K562 (cell line): ENCODE data around the gene EIF3I. TPM values are rescaled to one million over a fixed set of nuclear protein-coding genes. Genes with fewer than 3 reads are reported as not detected.

Experiments used
- AFF1 ChIP-seq, 2 experiments: fragments of 450-650 bp; IDR thresholded peaks; 2 replicates each; pipeline ENCODE4 v1.6.1; 2018; ENCODE audit warnings: mild to moderate bottlenecking in 2 of 2, low read depth in 1 of 2; ENCODE audit not compliant: partially characterized antibody in 2 of 2
- CHD1 ChIP-seq: fragments of 200-600 bp; sonication (generic); IDR thresholded peaks from one replicate; pipeline ENCODE4 v1.6.1; 2012; ENCODE audit warnings: mild to moderate bottlenecking, moderate library complexity, low read length, inconsistent platforms
- GABPB1 ChIP-seq: sonication (generic); formaldehyde crosslinking; IDR thresholded peaks from 2 replicates; pipeline ENCODE4 v1.8.0; 2022; ENCODE audit warnings: mild to moderate bottlenecking, missing genetic modification reagents
- HDGF ChIP-seq: fragments of 450-650 bp; IDR thresholded peaks from 2 replicates; pipeline ENCODE4 v1.6.1; 2016
- ILF3 ChIP-seq: fragments of 450-650 bp; IDR thresholded peaks from 2 replicates; pipeline ENCODE4 v1.6.1; 2018; ENCODE audit warnings: antibody characterized with exemption, mild to moderate bottlenecking, moderate library complexity, borderline replicate concordance
- IRF1 ChIP-seq: sonication (generic); formaldehyde crosslinking; IDR thresholded peaks from 2 replicates; pipeline ENCODE4 v1.8.0; 2022; ENCODE audit warnings: missing genetic modification reagents, mild to moderate bottlenecking, borderline replicate concordance
- KDM1A ChIP-seq, 2 experiments: fragments of 450-650 bp; IDR thresholded peaks; 2 replicates each; pipeline ENCODE4 v1.6.1; 2016; ENCODE audit warnings: mild to moderate bottlenecking in 2 of 2
- PURB ChIP-seq: sonication (generic); formaldehyde crosslinking; IDR thresholded peaks from 2 replicates; pipeline ENCODE4 v1.9.0; 2021; ENCODE audit warnings: low read depth, mild to moderate bottlenecking, missing genetic modification reagents
- RREB1 ChIP-seq: fragments of 250-450 bp; sonication (Bioruptor Pico); IDR thresholded peaks from 2 replicates; pipeline ENCODE4 v1.4.0; 2020
- SMAD3 ChIP-seq: fragments of 450-650 bp; formaldehyde crosslinking; conservative IDR thresholded peaks from 2 replicates; pipeline ENCODE4 v1.4.0; 2020; ENCODE audit warnings: mild to moderate bottlenecking
- TEAD1 ChIP-seq, 2 experiments: fragments of 450-650 bp in 1 of 2; sonication (generic) in 1 of 2; formaldehyde crosslinking; IDR thresholded peaks; 2 replicates each; pipeline versions ENCODE4 v1.4.0 to v1.8.0; 2020 to 2022; ENCODE audit warnings: mild to moderate bottlenecking in 2 of 2, missing genetic modification reagents in 1 of 2
- TEAD4 ChIP-seq, 2 experiments: sonication (generic) in 1 of 2; formaldehyde crosslinking in 1 of 2; IDR thresholded peaks; 2 replicates each; pipeline versions ENCODE4 v1.6.1 to v1.8.0; 2012 to 2022; ENCODE audit warnings: borderline replicate concordance in 1 of 2, inconsistent platforms in 1 of 2, low read length in 1 of 2, mild to moderate bottlenecking in 1 of 2, missing genetic modification reagents in 1 of 2
- ZNF324 ChIP-seq: fragments of 250-450 bp; sonication (Bioruptor Pico); IDR thresholded peaks from 2 replicates; pipeline ENCODE4 v1.4.0; 2020; ENCODE audit warnings: mild to moderate bottlenecking
- ZNF696 ChIP-seq: fragments of 250-450 bp; sonication (Bioruptor Pico); conservative IDR thresholded peaks from 2 replicates; pipeline ENCODE4 v1.4.0; 2020; ENCODE audit warnings: mild to moderate bottlenecking, moderate library complexity
- polyA plus RNA-seq, 8 experiments: library from polyadenylated mRNA; depleted of rRNA in 4 of 8; stranded (reverse) in 5 of 8; unstranded in 3 of 8; fragments of >200 nt; fragmentation: Nextera tagmentation in 2 of 8; fragmentation: Illumina TruSeq in 1 of 8; extraction: Ambion mirVana in 2 of 8; extraction: Trizol in 1 of 8; gene quantifications; 2 replicates each; pipeline versions ENCODE4 v1.2.1 to v1.2.3, GENCODE V29; 2011 to 2014; ENCODE audit warnings: inconsistent platforms in 1 of 8, missing spikeins in 1 of 8
- total RNA-seq, 7 experiments: library from RNA; depleted of rRNA in 6 of 7; stranded (reverse); fragments of >200 nt in 6 of 7; fragmentation: Illumina TruSeq in 2 of 7; extraction: Trizol in 2 of 7; gene quantifications; 2 replicates each; pipeline versions ENCODE4 v1.2.1 to v1.2.3, GENCODE V29; 2011 to 2021; ENCODE audit warnings: low replicate concordance in 1 of 7
- TF ChIP-seq, protein P1 (sequence below): fragments of 450-650 bp; IDR thresholded peaks from 2 replicates; pipeline ENCODE4 v1.6.1; 2016; ENCODE audit warnings: missing biosample characterization, missing genetic modification characterization

The EIF3I gene
- total and polyA plus RNA-seq, 9 of the 15 experiments (the other 6 are each of a cell fraction or from before 2014, with no cell fraction given), result 414 to 1,526 (median 635) TPM

DNA sequence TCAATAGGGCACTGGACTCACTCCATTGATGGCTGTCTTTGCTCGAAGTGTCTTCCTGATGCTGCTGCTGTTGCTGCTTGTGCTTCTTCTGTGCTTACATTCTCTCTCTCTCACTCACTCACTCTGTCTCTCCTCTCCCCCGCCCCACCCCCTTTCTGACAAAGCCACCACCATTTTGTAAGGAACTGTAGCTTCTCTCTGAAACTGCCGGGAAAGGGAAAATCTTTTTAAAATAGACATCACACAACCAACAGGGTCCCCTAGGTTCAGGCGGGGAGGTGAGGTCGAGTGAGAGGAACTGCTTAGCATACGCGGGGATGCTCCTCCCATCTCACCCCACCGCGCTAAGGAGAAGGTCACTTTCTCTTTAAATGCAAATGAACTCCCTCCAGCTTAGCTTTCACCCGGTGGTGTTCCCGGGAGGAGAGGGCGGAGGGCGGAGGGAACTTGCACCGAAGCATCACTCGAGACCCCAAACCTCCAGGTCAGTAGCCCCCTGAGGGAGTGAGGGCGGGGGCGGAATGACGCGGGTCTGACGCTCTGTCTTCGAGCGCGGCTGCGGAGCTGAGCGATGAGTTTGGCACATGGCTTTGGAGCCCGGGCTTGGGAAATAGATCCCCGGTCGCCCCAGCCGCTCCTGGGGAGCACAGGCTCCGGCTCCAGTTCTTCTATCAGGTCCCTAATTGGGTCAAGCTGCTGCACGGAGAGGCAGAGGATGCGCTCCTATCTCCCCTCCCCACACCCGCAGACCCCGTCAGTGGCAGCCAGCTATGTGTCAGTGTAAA, 21.8 kb upstream of the EIF3I start, which contains the start of gene CCDC28B (continued):
- peak; percentile 34 to 37 for TF ChIP-seq AFF1 (IDR thresholded peaks at IDR 0.05; ENCODE audit: low read depth in 1 of 2, partially characterized antibody in 2 of 2)
- no peak for TF ChIP-seq PURB (CRISPR knock-in tag)
- TF ChIP-seq, protein P1, sequence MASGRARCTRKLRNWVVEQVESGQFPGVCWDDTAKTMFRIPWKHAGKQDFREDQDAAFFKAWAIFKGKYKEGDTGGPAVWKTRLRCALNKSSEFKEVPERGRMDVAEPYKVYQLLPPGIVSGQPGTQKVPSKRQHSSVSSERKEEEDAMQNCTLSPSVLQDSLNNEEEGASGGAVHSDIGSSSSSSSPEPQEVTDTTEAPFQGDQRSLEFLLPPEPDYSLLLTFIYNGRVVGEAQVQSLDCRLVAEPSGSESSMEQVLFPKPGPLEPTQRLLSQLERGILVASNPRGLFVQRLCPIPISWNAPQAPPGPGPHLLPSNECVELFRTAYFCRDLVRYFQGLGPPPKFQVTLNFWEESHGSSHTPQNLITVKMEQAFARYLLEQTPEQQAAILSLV, result no peak
- TF ChIP-seq ILF3, result no peak
- TF ChIP-seq ZNF324, result no peak
- TF ChIP-seq IRF1, result no peak; the same call in 1 of the 2 replicates
- peak; percentile 44; the same call in 1 of the 2 replicates for TF ChIP-seq HDGF
- TF ChIP-seq SMAD3, result no peak
- peak in 1 of 2 experiments; percentile 59; a peak in 1 of 4 replicates for TF ChIP-seq TEAD1 (CRISPR knock-in tag; IDR thresholded peaks at IDR 0.05)
- TF ChIP-seq CHD1, result peak; percentile 27
- no peak; the same call in none of the 2 replicates for TF ChIP-seq TEAD4 (IDR thresholded peaks at IDR 0.05; ENCODE audit: low read length)
- TF ChIP-seq TEAD4 (CRISPR knock-in tag; IDR thresholded peaks at IDR 0.05; ENCODE audit: borderline replicate concordance), result no peak
- TF ChIP-seq GABPB1 (CRISPR knock-in tag), result peak; percentile 64
- TF ChIP-seq RREB1, result no peak
- no peak for TF ChIP-seq ZNF696 (CRISPR knock-in tag)
- peak in 1 of 2 experiments; percentile 66; a peak in 2 of 4 replicates for TF ChIP-seq KDM1A (IDR thresholded peaks at IDR 0.05)
